Activated CD4-positive, alpha-beta T cell treated with anti-CD3 and anti-CD28 coated beads, Interleukin-2, amount 50 U/mL, for 48 hours (primary cell): ENCODE results near the gene TTC28.
"Not testable (repeated sequence)": the region's sequence is repeated elsewhere in the genome, so short reads cannot be mapped to it uniquely, and the experiment has no call there.

Experiments used
- DNase-seq, 2 experiments: peaks; one replicate each; pipeline ENCODE4 v3.0.0-alpha.2; 2020

The TTC28 gene

DNA sequence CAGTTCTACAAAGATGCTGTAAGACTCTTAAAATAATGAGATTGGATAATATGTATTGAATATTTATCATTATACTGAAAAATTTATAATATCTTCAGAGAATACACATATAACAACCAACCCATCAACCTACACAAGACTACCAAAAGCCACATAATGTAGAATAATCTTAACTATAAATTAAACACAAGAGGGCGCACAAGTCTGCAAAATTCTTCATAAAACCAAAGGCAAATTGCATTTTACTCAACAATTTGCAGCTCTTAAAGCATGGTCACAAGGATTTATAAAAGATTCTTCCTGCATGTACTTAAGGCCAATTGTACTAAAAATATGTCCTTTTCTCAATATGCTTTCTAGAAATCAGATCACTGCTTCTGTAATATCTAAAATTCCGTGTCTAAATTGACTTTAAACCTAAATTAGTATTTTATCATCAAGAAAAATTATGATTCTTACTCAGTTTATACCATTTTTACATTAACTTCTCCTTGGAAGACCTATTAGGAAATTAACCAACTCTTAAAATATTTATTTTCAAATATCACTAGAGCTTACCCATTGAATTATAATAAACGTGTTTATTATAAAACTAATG lies 79.0 kb downstream of the TTC28 start:
- DNase-seq, result no peak

DNA sequence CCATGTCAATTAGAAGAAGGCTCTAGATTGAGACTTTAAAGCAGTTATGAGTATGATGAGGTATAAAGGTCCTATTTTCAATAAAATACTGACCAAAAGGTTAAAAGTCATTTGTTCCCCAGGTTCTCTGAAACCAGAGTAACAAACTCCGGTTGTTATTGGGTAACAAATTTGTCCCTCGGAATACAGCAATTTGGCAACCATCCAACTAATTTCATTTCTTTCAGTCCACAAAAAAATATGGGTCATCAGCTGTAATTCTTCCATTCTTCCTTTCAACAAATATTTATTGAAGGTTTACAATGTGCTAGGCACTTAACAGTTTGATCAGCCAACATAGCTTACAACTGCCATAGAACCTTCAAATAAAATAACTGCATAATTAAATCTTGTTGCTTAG lies 79.9 kb downstream of the TTC28 start:
- no peak for DNase-seq

DNA sequence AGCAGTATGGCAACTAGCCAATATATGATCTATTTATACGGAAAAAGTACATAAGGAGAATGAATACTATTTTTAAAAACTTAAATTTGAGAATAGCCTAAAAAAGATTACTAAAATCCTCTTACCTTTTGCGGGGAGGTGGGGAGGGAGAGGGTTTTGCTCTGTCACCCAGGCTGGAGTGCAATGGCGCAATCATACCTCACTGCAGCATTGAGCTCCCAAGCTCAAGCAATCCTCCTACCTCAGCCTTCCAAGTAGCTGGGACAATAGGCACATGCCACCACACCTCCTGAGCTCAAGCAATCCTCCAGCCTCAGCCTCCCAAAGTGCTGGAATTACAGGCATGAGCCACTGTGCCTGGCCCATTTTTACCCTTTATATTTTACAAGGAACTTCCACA lies 82.0 kb downstream of the TTC28 start:
- no peak for DNase-seq

DNA sequence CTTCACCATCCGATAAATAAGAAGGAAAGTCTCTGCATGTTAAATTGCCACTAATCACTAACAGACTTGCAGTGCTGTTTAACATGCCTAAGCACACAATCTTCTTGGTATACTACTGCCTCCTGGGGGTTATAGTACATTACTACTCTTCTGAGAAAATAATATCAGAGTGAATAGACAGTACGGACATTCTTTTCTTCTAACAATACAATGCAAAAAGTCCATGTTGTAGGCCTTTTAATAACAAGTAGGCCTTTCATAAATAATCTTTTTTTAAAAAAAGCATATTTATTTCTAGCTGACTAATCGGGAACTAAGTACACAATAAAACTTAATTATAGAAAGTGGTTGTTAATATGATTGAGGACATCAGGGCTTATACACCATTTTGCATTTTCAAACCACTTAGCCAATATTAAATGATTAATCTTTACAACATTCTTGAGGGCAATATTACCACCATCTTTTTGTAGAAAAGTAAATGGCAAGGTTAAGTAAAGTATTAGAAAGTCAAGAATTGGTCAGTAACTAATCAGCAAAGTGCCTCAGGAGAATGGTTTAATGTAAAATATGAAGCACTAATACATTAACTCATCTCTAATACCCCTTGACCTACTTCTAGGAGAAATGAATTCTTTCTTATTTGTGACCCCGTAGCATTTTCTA lies 84.7 kb downstream of the TTC28 start:
- DNase-seq, result no peak

DNA sequence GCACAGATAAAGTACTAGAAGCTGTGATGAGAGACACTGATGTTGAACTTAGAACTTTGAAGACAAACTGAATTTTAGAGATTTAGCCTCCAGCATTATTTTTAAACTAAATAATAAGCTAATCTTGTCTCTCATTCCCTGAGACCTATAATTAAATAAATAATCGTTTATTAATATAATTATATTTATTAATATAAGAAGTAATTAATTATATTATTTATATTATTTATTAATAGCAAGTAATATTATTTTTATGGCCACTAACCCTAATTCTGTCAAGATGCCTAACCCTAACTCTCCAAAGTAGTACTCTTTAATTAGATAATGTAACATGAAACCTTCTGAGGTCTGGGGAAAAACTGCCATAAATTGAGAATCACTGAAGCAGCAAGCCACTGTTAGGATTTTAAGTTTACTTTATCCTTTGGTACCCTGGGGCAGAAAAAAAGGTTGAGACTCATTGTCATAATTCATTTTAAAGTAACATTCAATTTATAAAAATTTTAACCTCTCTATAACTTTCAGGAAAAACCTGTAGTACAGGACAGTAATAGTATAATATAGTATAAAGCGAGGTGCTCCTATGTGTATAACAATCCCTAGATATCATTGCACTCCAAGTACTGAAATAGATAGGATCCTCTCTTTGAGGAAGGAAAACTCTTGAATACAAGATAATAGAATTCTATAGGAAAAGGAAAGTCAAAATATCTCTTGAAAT lies 85.4 kb downstream of the TTC28 start:
- no peak for DNase-seq

DNA sequence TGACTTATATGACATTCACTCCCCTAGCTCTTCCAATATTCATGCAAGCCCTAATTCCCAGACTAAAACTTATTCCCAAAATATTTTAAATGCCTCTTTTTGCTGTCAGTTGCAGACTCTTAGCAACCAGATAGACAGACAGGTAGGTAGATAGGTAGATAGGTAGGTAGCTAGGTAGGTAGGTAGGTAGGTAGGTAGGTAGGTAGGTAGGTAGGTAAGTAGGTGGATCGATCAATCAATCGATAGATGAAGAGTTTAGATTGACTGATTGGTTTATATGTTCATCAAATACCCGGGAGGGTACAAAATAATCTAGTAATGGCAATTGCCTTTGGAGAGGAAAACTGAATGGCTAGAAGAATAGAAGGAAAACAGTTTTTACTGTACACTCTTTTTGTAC lies 86.3 kb downstream of the TTC28 start:
- DNase-seq, result no peak

DNA sequence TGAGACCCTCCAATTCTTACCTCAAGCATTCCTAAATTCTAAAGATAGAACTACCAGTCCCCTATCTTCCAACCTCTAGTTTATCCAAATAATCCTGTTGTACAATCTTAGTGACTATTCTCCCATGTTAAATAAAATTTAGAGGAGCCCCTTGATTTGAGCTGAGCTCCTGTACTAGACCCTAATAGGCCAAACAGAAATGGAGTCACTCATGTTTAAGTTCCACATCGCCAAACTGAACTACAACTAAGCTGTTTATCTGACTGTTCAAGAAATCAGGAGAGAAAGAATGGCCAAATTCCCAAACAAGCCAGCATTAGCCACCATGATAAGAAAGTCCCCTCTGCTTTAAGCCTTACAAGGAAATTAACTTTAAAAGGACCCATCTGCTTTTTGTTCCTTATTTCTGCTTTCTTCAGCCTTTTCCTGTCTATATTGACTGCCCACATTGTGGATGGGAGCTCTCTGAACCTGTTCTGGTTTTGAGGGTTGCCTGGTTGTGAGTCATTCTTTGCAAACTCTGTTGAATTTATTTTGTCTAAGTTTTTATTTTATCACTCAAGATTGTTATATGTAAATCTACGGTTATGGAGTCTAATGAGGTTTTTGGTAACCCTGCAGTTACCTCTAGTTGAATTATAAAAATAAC lies 90.4 kb downstream of the TTC28 start:
- DNase-seq, result no peak

DNA sequence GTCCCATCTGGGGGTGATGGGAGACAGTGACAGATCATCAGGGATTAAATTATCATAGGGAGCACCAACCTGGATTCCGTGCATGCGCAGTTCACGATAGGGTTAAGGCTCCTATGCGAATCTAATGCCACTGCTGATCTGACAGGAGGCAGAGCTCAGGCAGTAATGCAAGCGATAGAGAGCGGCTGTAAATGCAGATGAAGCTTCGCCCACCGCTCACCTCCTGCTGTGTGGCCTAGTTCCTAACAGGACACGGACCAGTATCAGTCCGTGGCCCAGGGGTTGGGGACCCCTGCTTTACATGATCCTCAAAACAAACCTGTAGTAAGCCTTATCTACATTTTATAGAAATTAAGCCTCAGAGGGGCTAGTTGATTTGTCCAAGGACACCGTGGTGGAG lies 94.3 kb downstream of the TTC28 start:
- DNase-seq, result no peak

DNA sequence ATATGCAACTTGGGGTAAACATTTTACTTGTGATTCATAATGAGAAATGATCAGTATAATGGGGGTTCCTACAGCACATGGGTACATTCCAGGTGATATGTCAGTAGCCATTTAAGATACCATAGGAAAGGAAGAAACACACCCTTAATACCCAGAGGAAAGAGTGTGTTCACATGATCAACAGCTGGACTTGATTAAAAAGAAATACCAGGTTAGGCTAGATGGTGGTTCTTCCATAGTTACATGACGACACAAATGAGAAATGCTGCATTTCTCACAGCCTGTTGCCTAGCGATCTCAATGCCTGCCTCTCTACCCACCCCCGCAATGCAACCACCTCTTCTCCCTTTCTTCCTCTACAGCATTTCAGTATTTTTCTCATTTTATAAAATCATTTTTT lies 96.8 kb downstream of the TTC28 start:
- DNase-seq, result no peak

DNA sequence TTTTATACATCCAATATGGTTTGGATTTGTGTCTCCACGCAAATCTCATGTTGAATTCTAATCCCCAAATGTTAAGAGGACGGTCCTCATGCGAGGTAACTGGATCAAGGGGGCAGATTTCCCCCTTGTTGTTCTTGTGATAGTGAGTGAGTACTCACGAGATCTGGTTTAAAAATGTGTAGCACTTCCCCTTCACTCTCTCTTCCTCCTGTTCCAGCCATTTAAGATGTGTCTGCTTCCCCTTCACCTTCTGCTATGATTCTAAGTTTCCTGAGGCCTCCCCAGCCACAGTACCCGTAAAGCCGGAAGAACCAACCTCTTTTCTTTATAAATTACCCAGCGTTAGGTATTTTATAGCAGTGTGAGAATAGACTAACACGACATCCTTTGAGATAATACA lies 98.6 kb downstream of the TTC28 start:
- no peak for DNase-seq

DNA sequence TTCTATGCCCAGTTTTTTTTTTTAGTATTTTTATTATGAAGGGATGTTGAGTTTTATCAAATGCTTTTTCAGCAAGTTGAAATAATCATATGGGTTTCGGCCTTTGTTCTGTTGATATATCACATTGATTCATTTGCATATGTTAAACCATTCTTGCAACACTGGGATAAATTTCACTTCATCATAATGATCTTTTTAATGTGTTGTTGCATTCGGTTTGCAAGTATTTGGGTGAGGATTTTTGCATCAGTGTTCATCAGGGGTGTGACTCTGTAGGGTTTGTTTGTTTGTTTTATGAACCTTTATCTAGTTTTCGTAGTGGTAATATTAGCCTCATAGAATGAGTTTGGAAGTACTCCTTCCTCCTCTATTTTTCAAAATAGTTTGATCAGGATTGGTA lies 103.5 kb downstream of the TTC28 start:
- no peak for DNase-seq

DNA sequence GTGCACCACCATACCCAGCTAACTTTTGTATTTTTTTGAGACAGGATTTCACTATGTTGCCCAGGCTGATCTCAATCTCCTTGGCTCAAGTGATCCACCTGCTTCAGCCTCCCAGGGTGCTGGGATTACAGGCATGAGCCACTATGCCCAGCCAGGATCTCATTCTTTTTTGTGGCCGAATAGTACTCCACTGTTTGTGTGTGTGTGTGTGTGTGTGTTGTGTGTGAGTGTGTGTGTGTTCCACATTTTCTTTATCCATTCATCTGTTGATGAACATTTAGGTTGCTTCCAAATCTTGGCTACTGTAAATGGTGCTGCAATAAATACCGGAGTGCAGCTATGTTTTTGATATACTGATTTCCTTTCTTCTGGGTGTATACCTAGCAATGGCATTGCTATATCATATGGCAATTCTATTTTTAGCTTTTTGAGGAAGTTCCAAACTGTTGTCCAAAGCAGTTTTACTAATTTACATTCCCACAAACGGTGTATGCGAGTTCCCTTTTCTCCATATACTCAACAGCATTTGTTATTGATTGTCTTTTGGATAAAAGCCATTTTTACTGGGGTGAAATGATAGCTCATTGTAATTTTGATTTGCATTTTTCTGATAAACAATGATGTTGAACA lies 105.4 kb downstream of the TTC28 start:
- DNase-seq, result no peak

DNA sequence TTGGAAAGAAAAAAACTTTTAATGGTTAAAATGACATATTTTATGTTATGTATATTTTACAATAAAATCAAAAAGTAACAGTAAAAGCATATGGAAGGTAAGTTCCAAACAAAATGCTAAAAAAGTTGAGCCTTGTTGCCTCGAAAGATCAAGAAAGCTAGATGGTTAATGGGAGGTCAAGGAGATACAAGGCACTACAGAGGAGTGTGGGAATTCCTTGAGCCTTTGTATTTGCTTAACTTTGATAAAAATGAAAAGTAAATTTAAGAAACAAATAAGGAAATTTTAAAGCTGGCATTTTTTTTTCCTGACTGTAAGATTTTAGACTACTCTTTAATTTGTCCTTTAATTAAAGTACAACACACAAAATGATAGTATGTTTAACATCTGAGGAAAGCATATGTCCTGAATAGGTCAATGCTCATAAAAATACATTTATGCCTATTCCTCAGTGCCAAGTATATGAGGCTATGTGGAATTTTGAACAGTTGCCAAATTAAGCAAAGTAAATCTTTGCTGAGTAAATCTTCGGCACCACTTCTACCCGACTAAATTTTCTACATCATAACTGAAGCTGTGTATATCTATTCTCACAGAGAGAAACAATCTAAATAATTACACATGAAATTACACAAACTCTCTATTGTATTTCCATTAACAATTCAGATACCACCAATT lies 108.8 kb downstream of the TTC28 start:
- DNase-seq, result no peak

DNA sequence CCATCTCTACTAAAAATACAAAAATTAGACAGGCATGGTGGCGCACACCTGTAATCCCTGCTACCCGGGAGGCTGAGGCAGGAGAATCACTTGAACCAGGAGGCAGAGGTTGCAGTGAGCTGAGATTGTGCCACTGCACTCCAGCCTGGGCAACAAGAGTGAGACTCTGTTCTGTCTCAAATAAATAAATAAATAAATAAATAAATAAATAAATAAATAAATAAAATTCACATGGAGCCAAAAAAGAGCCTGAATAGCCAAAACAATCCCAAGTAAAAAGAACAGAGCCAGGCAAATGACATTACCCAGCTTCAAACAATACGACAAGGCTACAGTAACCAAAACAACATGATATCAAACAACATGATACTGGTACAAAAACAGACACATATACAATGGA lies 110.7 kb downstream of the TTC28 start:
- not testable (repeated sequence) for DNase-seq

DNA sequence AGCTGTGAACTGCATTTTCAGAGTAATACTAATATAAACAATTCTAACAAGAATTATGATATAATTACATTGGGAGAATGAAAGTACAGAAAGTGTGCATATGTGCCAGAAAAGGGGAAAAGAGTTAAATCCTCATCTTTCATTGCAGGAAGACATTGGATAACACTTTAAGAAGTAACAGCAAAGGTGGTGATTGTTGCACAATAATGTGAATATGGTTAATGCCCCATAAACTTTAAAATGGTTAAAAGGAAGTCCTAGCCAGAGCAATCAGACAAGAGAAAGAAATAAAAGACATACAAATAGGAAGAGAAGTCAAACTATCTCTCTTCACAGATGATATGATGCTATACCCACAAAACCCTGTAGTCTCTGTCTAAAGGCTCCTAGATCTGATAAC lies 111.5 kb downstream of the TTC28 start:
- DNase-seq, result no peak

DNA sequence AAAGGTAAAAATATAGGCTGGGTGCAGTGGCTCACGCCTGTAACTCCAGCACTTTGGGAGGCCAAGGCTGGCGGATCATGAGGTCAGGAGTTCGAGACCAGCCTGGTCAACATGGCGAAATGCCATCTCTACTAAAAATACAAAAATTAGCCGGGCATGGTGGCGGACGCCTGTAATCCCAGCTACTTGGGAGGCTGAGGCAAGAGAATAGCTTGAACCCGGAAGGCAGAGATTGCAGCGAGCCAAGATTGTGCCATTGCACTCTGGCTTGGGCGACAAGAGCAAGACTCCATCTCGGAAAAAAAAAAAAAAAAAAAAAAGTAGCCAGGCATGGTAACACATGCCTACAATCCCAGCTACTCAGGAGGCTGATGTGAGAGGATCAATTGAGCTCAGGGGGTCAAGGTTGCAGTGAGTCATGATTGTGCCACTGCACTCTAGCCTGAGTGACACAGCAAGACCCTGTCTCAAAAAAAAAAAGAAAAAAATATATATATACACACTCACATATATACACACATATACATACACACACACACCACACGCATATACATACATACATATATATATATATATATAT lies 112.6 kb downstream of the TTC28 start:
- not testable (repeated sequence) for DNase-seq

DNA sequence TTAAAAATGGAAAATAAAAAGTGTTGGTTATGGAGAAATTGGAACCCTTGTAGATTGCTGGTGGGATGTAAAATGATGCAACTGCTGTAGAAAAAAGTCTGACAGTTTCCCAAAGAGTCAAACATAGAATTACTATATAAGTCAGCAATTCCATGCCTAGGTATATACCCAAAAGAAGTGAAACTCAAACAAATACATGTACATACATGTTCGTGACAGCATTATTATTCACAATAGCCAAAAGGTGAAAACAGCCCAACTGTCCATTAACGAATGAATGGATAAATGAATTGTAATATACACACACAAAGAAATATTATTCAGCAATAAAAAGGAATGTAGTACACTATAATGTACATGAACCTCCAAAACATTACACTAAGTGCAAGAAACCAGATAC lies 116.0 kb downstream of the TTC28 start:
- DNase-seq, result no peak

DNA sequence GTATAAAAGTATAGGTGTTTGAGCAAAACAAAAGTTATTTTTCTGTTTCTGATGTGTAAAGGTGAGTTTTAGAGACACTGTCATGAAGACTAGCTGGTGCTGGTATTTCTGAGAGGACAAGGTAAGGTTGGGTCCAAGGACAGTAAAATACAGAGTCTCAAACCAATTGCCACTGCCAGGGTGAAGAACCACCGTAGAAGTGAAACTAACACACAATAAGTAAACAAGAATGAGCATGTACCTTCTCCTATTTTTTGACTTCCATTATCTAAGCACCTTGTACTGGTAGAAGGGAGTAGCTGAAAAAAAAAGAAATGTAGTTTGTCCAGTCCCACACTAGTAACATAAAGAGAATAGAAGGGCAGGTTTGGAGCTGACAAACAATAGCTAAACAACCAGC lies 117.3 kb downstream of the TTC28 start:
- DNase-seq, result no peak

DNA sequence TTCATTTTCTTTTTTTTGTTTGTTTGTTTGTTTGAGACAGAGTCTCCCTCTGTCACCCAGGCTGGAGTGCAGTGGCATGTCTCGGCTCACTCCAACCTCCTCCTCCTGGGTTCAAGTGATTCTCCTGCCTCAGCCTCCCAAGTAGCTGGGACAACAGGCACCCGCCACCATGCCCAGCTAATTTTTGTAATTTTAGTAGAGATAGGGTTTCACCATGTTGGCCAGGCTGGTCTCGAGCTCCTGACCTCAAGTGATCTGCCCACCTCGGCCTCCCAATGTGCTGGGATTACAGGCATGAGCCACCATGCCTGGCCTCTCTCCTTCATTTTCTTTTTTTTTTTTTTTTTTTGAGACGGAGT lies 118.9 kb downstream of the TTC28 start:
- DNase-seq, result not testable (repeated sequence)

DNA sequence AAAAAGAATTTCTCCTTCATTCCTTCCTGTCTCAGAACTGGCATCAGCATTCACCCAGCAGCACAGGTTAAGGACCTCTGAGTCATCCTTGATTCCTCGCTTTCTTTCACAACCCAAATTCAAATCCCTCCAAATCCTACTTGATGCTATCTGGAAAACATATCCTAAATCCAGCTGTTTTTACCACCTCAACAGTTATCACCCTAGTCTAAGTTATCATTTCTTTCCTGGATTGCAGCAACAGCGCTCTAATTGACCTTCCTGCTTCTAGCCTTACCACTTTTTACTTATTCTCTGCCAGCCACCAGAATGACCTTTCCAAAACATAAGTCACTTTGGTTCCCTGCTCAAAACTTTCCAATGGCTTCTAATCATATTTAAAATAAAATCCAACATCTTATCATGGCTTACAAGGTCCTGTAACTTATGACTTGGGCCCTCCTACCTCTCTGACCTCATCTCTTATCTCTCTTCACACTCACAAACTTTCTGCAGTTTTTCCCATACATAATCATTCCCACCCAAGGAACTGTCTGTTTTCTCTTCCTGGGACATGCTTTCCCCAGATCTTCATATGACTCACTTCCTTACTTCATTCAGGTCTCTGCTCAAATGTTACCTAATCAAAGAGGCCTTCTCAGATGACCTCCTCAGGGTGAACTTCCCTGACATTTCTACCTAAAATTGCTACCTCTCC lies 119.4 kb downstream of the TTC28 start:
- no peak for DNase-seq

DNA sequence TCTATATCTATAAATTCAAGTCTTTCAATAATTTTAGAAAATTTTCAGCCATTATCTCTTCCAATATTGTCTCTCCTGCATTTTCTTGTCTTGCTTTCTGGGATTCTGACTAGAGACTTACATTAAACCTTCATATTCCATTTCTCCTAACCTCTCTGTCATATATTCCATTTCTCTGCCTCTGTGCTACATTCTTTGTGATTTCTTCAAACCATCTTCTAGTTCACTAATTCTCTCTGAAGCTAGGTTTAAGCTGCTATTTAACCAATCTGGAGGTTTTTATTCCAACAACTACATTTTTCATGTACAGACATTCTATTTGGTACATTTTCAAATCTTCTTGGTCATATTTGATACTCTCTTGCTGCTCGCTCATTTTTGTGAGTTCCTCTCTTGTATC lies 122.5 kb downstream of the TTC28 start:
- DNase-seq, result no peak
